WTC11 (cell line): ENCODE data around the gene STX8. TPM values are rescaled to one million over a fixed set of nuclear protein-coding genes. Genes with fewer than 3 reads are reported as not detected.

ENCODE experiments used
- ATAC-seq: fragments of 200-7000 bp; cut with Tn5 transposase; 2 replicates; pipeline ENCODE4 v1.10.0; 2021; ENCODE audit warnings: mild to moderate bottlenecking, moderate library complexity
- CTCF ChIA-PET: fragments of 300-600 bp; sonication (Branson Sonifier 250); formaldehyde crosslinking; loops from one replicate; lab custom pipeline; 2021; ENCODE audit warnings: antibody characterized with exemption; lab: Charles Lee
- POLR2A ChIA-PET: fragments of 350-600 bp; sonication (Branson Sonifier 250); formaldehyde crosslinking; loops from one replicate; lab custom pipeline; 2021; ENCODE audit warnings: antibody characterized with exemption; lab: Charles Lee
- DNase-seq: peaks from one replicate; pipeline ENCODE4 v3.0.0; 2021; ENCODE audit warnings: low spot score
- H3K27ac Mint-ChIP-seq: 2 replicates; pipeline ENCODE4 v1.8.0; 2021; ENCODE audit warnings: mixed read lengths
- H3K27me3 Mint-ChIP-seq: 2 replicates; pipeline ENCODE4 v1.8.0; 2021; ENCODE audit warnings: low read depth, mild to moderate bottlenecking, moderate library complexity, mixed read lengths
- H3K36me3 Mint-ChIP-seq: 2 replicates; pipeline ENCODE4 v1.8.0; 2021; ENCODE audit warnings: mixed read lengths
- H3K4me1 Mint-ChIP-seq: 2 replicates; pipeline ENCODE4 v1.8.0; 2022; ENCODE audit warnings: mixed read lengths
- H3K4me3 Mint-ChIP-seq: 2 replicates; pipeline ENCODE4 v1.8.0; 2021; ENCODE audit warnings: mild to moderate bottlenecking, moderate library complexity, mixed read lengths
- H3K9me3 Mint-ChIP-seq: 2 replicates; pipeline ENCODE4 v1.8.0; 2021; ENCODE audit warnings: mixed read lengths
- EMX1 ChIP-seq: fragments of 250-450 bp; sonication (Bioruptor Pico); IDR thresholded peaks from 2 replicates; pipeline ENCODE4 v1.8.0; 2021; ENCODE audit warnings: mild to moderate bottlenecking
- ESRRA ChIP-seq: sonication (generic); formaldehyde crosslinking; IDR thresholded peaks from 2 replicates; pipeline ENCODE4 v1.8.1; 2022; ENCODE audit warnings: mild to moderate bottlenecking, missing genetic modification reagents, borderline replicate concordance
- FOXJ3 ChIP-seq: sonication (generic); formaldehyde crosslinking; IDR thresholded peaks from 2 replicates; pipeline ENCODE4 v1.9.0; 2021; ENCODE audit warnings: missing genetic modification reagents, mild to moderate bottlenecking, borderline replicate concordance
- KAT7 ChIP-seq: sonication (generic); formaldehyde crosslinking; IDR thresholded peaks from 2 replicates; pipeline ENCODE4 v1.8.1; 2023; ENCODE audit warnings: missing genetic modification reagents, mild to moderate bottlenecking, borderline replicate concordance
- NFATC4 ChIP-seq: fragments of 250-450 bp; sonication (Bioruptor Pico); IDR thresholded peaks from 2 replicates; pipeline ENCODE4 v1.9.0; 2021; ENCODE audit warnings: mild to moderate bottlenecking
- NR1H2 ChIP-seq: sonication (generic); formaldehyde crosslinking; IDR thresholded peaks from 2 replicates; pipeline ENCODE4 v1.9.0; 2021; ENCODE audit warnings: mild to moderate bottlenecking, moderate library complexity, missing genetic modification reagents
- PRRX2 ChIP-seq: fragments of 250-450 bp; sonication (Bioruptor Pico); IDR thresholded peaks from 2 replicates; pipeline ENCODE4 v1.8.0; 2021; ENCODE audit warnings: mild to moderate bottlenecking
- SOX15 ChIP-seq: fragments of 250-450 bp; sonication (Bioruptor Pico); IDR thresholded peaks from 2 replicates; pipeline ENCODE4 v1.9.0; 2021; ENCODE audit warnings: mild to moderate bottlenecking
- SP1 ChIP-seq: sonication (generic); formaldehyde crosslinking; conservative IDR thresholded peaks from 2 replicates; pipeline ENCODE4 v1.8.1; 2022; ENCODE audit warnings: missing genetic modification reagents
- TCF7 ChIP-seq: sonication (generic); formaldehyde crosslinking; IDR thresholded peaks from 2 replicates; pipeline ENCODE4 v1.8.0; 2022; ENCODE audit warnings: mild to moderate bottlenecking, low read depth, missing genetic modification reagents, moderate library complexity
- TEAD1 ChIP-seq: sonication (generic); formaldehyde crosslinking; IDR thresholded peaks from 2 replicates; pipeline ENCODE4 v1.8.0; 2022; ENCODE audit warnings: mild to moderate bottlenecking, missing genetic modification reagents
- ZNF121 ChIP-seq: sonication (generic); formaldehyde crosslinking; IDR thresholded peaks from 2 replicates; pipeline ENCODE4 v1.8.0; 2023; ENCODE audit warnings: missing genetic modification reagents
- ZNF671 ChIP-seq: fragments of 250-450 bp; sonication (Bioruptor Pico); IDR thresholded peaks from 2 replicates; pipeline ENCODE4 v1.8.0; 2021; ENCODE audit warnings: mild to moderate bottlenecking
- total RNA-seq: library from RNA; stranded (reverse); gene quantifications from 3 replicates; pipeline ENCODE4 v1.2.3, GENCODE V29; 2021
- TF ChIP-seq, protein P1 (sequence below): fragments of 250-450 bp; sonication (Bioruptor Pico); conservative IDR thresholded peaks from 2 replicates; pipeline ENCODE4 v1.9.0; 2021; ENCODE audit warnings: mild to moderate bottlenecking
- TF ChIP-seq, protein P2 (sequence below): sonication (generic); formaldehyde crosslinking; IDR thresholded peaks from 2 replicates; pipeline ENCODE4 v1.8.1; 2022; ENCODE audit warnings: missing genetic modification reagents, borderline replicate concordance
- TF ChIP-seq, protein P3 (sequence below): sonication (generic); formaldehyde crosslinking; IDR thresholded peaks from 2 replicates; pipeline ENCODE4 v1.8.0; 2022; ENCODE audit warnings: mild to moderate bottlenecking, missing genetic modification reagents
- TF ChIP-seq, protein P4 (sequence below): sonication (generic); formaldehyde crosslinking; conservative IDR thresholded peaks from 2 replicates; pipeline ENCODE4 v1.8.1; 2023; ENCODE audit warnings: mild to moderate bottlenecking, low read depth, missing genetic modification reagents, moderate library complexity
- TF ChIP-seq, protein P5 (sequence below): sonication (generic); formaldehyde crosslinking; IDR thresholded peaks from 2 replicates; pipeline ENCODE4 v1.8.0; 2022; ENCODE audit warnings: mild to moderate bottlenecking, missing genetic modification reagents

The STX8 gene
- total RNA-seq, 1 experiment from 2014 or later, result 39.9 TPM

DNA sequence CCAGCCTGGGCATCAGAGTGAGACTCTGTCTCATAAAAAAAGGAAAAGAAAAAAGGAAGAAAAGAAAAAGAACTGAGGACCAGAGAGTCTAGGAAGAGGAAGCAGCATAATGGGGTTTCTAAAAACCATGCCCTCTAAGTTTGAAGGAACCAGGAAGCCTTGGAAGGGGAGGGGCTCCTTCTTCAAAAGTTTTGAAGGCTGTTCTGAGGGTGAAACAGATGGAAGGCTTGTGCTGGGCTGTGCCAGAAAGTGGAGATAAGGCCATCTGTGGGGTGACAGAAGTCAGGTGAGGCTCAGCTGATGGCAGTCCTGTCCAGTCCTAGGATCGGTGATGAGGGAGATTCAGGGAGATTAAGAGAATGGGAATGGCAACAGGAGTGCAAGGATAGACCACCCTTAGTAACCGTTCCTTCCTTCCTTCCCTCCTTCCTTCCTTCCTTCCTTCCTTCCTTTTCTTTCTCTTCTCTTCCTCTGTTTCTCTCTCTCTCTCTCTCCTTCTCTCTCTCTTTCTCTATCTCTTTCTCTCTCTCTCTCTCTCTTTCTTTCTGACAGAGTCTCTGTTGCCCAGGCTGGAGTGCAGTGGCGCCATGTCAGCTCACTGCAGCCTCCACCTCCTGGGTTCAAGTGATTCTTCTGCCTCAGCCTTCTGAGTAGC lies 371.7 kb downstream of the STX8 start (continued):
- TF ChIP-seq SP1 (CRISPR knock-in tag) (no peak), NFATC4 (no peak)
- TF ChIP-seq, protein P1, sequence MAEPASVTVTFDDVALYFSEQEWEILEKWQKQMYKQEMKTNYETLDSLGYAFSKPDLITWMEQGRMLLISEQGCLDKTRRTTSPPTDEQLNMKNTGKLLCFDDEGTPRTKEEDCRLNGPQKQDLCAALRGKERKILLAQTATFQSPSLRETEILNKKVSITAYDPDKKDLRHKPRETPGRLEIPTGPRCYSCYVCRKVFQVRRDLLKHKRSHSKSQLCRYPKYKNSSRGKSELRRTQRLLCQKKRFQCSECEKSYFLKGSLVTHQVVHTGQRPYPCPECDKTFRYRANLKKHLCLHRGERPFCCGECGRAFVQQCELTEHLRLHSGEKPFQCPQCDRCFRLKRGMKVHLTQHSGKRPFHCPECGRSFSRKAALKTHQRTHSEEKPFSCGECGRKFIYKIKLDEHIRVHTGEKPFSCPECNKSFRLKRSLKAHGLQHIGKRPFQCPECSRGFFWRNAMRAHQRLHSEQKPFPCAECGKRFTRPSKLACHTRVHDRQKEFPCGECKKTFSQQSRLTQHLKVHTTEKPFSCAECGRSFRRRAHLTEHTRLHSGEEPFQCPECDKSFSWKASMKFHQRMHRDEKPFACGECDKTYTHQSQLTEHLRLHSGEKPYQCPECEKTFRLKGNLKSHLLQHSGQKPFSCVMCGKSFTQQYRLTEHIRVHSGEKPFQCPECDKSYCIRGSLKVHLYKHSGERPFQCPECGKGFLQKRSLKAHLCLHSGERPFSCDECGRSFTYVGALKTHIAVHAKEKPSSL (CRISPR knock-in tag), result no peak

DNA sequence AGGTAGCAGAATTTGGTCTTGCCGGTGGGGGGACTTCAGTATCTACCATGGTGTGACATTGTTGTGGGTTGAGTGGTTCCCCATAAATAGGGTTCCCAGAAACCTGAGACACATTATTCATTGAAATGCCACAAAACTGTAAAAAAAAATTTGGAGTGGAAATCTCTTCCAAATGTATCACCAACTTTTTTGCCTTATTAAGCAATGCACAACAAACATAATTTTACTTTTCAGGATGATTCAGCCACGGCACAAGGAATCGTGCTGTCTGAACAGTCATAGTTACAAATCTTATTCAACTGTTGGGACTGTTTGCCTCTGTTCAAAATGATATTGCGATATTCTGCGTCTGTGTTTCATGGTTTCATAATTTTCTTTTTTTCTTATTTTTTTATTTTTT lies 373.1 kb downstream of the STX8 start:
- Mint-ChIP-seq H3K9me3 (peaks cover 12% of the 10 kb centered on the region), H3K4me3 (no peak overlapping the region), H3K4me1 (0 out of 2 replicates have a peak, but pooled peaks cover 4% of the 10 kb centered on the region)
- DNase-seq, result no peak
- TF ChIP-seq, protein P2, sequence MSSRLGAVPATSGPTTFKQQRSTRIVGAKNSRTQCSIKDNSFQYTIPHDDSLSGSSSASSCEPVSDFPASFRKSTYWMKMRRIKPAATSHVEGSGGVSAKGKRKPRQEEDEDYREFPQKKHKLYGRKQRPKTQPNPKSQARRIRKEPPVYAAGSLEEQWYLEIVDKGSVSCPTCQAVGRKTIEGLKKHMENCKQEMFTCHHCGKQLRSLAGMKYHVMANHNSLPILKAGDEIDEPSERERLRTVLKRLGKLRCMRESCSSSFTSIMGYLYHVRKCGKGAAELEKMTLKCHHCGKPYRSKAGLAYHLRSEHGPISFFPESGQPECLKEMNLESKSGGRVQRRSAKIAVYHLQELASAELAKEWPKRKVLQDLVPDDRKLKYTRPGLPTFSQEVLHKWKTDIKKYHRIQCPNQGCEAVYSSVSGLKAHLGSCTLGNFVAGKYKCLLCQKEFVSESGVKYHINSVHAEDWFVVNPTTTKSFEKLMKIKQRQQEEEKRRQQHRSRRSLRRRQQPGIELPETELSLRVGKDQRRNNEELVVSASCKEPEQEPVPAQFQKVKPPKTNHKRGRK (CRISPR knock-in tag), result no peak
- no peak for TF ChIP-seq FOXJ3 (CRISPR knock-in tag)
- TF ChIP-seq PRRX2 (CRISPR knock-in tag), result no peak
- TF ChIP-seq, protein P3, sequence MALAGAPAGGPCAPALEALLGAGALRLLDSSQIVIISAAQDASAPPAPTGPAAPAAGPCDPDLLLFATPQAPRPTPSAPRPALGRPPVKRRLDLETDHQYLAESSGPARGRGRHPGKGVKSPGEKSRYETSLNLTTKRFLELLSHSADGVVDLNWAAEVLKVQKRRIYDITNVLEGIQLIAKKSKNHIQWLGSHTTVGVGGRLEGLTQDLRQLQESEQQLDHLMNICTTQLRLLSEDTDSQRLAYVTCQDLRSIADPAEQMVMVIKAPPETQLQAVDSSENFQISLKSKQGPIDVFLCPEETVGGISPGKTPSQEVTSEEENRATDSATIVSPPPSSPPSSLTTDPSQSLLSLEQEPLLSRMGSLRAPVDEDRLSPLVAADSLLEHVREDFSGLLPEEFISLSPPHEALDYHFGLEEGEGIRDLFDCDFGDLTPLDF (CRISPR knock-in tag), result no peak
- TF ChIP-seq ZNF121, result no peak
- TF ChIP-seq SOX15 (CRISPR knock-in tag), result no peak
- TF ChIP-seq, protein P4, sequence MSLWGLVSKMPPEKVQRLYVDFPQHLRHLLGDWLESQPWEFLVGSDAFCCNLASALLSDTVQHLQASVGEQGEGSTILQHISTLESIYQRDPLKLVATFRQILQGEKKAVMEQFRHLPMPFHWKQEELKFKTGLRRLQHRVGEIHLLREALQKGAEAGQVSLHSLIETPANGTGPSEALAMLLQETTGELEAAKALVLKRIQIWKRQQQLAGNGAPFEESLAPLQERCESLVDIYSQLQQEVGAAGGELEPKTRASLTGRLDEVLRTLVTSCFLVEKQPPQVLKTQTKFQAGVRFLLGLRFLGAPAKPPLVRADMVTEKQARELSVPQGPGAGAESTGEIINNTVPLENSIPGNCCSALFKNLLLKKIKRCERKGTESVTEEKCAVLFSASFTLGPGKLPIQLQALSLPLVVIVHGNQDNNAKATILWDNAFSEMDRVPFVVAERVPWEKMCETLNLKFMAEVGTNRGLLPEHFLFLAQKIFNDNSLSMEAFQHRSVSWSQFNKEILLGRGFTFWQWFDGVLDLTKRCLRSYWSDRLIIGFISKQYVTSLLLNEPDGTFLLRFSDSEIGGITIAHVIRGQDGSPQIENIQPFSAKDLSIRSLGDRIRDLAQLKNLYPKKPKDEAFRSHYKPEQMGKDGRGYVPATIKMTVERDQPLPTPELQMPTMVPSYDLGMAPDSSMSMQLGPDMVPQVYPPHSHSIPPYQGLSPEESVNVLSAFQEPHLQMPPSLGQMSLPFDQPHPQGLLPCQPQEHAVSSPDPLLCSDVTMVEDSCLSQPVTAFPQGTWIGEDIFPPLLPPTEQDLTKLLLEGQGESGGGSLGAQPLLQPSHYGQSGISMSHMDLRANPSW, result no peak
- TF ChIP-seq KAT7, result no peak
- TF ChIP-seq ZNF671 (CRISPR knock-in tag), result no peak
- no peak for TF ChIP-seq NR1H2 (CRISPR knock-in tag)
- TF ChIP-seq ESRRA, result no peak
- no peak for TF ChIP-seq TEAD1 (CRISPR knock-in tag)
- no peak for TF ChIP-seq TCF7 (CRISPR knock-in tag)
- TF ChIP-seq EMX1 (CRISPR knock-in tag), result no peak
- TF ChIP-seq, protein P5, sequence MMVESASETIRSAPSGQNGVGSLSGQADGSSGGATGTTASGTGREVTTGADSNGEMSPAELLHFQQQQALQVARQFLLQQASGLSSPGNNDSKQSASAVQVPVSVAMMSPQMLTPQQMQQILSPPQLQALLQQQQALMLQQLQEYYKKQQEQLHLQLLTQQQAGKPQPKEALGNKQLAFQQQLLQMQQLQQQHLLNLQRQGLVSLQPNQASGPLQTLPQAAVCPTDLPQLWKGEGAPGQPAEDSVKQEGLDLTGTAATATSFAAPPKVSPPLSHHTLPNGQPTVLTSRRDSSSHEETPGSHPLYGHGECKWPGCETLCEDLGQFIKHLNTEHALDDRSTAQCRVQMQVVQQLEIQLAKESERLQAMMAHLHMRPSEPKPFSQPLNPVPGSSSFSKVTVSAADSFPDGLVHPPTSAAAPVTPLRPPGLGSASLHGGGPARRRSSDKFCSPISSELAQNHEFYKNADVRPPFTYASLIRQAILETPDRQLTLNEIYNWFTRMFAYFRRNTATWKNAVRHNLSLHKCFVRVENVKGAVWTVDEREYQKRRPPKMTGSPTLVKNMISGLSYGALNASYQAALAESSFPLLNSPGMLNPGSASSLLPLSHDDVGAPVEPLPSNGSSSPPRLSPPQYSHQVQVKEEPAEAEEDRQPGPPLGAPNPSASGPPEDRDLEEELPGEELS (CRISPR knock-in tag), result no peak
- TF ChIP-seq, all 79 proteins: peak for 0
- CTCF ChIA-PET, result no interaction called here
- Mint-ChIP-seq H3K27me3 (no peaks in the 10 kb centered on the region; the same call in 1 of the 2 replicates), H3K27ac (no peak overlapping the region), H3K36me3 (no peaks in the 10 kb centered on the region)
- ATAC-seq, result no peak
- POLR2A ChIA-PET, result no interaction called here
